Brain microvascular endothelial cell (primary cell): ENCODE data around the gene SLC24A3.

Experiments
- DNase-seq: peaks from one replicate; pipeline ENCODE4 v3.0.0-alpha.2; 2020
- H3K27ac ChIP-seq: fragments of 250-450 bp; sonication (Bioruptor Pico); 2 replicates; pipeline ENCODE4 v1.5.1; 2020; ENCODE audit warnings: mild to moderate bottlenecking, moderate library complexity
- H3K27me3 ChIP-seq: fragments of 250-450 bp; sonication (Bioruptor Pico); replicated peaks from 2 replicates; pipeline ENCODE4 v1.5.1; 2020; ENCODE audit warnings: mild to moderate bottlenecking
- H3K36me3 ChIP-seq: fragments of 250-450 bp; sonication (Bioruptor Pico); replicated peaks from 2 replicates; pipeline ENCODE4 v1.5.1; 2020; ENCODE audit warnings: mild to moderate bottlenecking
- H3K4me3 ChIP-seq: 2 replicates; pipeline ENCODE4 v1.5.1; 2011; ENCODE audit warnings: low read depth, mild to moderate bottlenecking, control low read depth, low read length, moderate library complexity
- in situ Hi-C: cut with HindIII; loops from 2 replicates; pipeline ENCODE4 v1.10.0; 2017; ENCODE audit warnings: low sequenced_read_pairs, low pct_ligation_motif_present
- TF ChIP-seq, protein P1 (sequence below): IDR thresholded peaks from 2 replicates; pipeline ENCODE4 v1.5.1; 2011; ENCODE audit warnings: low read depth, mild to moderate bottlenecking, moderate library complexity, low read length, control low read depth, inconsistent platforms; ENCODE audit errors: missing control alignments

SLC24A3 gene

DNA sequence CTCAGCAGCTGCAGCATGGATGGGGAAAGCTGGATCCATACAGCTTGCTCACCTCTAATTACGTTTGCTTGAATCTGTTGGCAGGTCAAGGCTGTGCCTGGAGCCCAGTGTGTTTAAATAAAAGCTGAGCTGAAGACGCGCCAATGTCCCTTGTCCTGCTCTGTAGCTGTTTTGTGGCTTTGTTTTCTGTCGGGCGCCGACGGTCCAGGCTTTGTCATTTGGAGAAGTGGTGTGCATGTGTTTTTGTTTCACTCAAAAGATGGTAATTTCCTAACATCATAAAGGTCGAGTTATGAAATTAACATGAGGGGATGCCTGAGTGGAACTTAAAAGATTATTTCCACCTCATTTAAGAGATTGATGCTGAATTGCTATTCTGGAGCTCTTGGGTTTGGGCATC lies 107.6 kb downstream of the SLC24A3 start:
- Histone ChIP-seq H3K27ac (no peak overlapping the region), H3K36me3 (no peaks in the 10 kb centered on the region), H3K4me3 (no peak overlapping the region), H3K27me3 (no peaks in the 10 kb centered on the region)
- in situ Hi-C loops, result no loop called here
- DNase-seq, result no peak
- TF ChIP-seq, protein P1, sequence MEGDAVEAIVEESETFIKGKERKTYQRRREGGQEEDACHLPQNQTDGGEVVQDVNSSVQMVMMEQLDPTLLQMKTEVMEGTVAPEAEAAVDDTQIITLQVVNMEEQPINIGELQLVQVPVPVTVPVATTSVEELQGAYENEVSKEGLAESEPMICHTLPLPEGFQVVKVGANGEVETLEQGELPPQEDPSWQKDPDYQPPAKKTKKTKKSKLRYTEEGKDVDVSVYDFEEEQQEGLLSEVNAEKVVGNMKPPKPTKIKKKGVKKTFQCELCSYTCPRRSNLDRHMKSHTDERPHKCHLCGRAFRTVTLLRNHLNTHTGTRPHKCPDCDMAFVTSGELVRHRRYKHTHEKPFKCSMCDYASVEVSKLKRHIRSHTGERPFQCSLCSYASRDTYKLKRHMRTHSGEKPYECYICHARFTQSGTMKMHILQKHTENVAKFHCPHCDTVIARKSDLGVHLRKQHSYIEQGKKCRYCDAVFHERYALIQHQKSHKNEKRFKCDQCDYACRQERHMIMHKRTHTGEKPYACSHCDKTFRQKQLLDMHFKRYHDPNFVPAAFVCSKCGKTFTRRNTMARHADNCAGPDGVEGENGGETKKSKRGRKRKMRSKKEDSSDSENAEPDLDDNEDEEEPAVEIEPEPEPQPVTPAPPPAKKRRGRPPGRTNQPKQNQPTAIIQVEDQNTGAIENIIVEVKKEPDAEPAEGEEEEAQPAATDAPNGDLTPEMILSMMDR, result no peak

DNA sequence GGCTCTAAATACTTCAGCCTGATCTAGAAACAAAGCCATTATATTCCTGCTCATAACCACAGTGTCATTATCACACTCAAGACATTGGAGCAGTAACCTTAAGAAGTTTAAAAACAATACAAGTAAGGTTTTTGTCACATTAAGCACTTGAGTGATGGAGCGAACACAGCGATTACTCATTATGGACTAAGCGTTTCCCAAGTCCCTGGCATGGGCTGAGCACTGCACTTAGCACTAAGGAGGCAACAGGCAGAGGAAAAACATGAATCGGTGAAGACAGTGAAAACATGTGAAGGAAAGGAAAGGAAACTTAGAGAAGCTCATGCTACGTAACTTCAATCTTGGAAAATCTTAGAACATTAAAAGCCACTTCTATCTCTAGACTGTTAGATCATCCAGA lies 108.7 kb downstream of the SLC24A3 start:
- no peak for DNase-seq
- no peak overlapping the region for H3K4me3 ChIP-seq
- TF ChIP-seq, protein P1, result no peak
- in situ Hi-C loops, result no loop called here
- H3K36me3 ChIP-seq, result no peaks in the 10 kb centered on the region
- H3K27me3 ChIP-seq, result no peaks in the 10 kb centered on the region
- H3K27ac ChIP-seq, result no peak overlapping the region

DNA sequence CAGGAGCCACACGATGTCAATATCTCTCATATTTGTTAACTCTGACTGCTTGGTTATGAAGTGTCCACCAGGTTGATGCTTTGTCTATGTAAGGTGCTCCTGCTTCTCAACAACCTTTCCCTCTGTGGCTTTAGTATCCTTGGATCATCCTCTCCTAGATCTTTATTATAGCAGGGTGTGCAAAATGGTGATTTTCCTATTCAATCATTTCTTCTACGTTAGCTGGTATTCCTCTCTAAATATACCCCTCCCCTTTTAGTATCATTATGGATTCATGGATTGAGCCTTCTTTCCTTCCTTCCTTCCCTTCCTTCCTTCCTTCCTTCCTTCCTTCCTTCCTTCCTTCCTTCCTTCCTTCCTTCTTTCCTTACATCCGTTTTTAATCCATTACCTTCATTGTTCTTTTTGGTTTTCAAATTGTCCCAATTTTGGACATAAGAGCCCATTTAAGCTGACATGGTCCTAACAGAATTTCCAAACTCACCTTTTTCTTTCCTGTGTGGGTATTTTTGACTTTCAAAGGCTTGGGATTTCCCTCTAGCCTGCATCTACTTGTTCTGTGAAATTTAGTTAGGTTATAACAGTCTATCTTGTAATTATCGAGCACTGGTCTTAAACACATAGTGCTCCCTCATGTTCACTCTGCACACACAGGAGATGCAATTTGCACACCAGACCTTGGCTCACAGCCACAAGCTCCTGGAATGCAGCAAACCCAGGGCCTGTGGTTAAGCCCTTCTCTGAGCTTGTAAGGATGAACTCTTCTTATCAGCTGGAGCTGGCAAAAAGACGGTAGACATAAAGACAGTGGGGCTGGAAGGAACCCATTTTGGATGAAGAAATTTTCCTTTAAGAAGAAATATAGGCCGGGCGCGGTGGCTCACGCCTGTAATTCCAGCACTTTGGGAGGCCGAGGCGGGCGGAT lies 109.9 kb downstream of the SLC24A3 start:
- Histone ChIP-seq H3K4me3 (no peak overlapping the region), H3K27me3 (no peaks in the 10 kb centered on the region), H3K36me3 (no peaks in the 10 kb centered on the region), H3K27ac (no peak overlapping the region)
- in situ Hi-C loops, result no loop called here
- DNase-seq, result no peak
- TF ChIP-seq, protein P1, result no peak

DNA sequence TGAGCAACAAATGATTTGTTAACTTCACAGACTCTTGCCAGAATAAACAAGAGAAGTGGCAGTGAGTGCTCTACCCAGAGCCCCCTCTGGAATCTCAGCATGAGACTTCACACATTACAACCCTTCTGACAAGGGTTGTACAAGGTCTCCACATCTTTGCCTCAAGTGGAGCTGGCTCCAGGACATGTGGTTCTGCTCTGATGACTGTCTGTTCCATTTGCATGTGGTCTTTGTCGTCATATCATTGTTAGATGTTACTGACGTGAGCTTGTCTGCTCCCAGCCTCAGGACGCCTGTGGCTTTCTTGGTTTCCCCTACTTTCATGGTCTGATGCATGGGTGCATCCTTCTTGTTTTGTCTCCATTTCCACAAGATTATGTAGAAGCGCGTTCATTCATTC lies 115.0 kb downstream of the SLC24A3 start:
- Histone ChIP-seq H3K27ac (no peak overlapping the region), H3K36me3 (no peaks in the 10 kb centered on the region), H3K27me3 (no peaks in the 10 kb centered on the region), H3K4me3 (no peak overlapping the region)
- in situ Hi-C loops, result no loop called here
- no peak for DNase-seq
- TF ChIP-seq, protein P1, result no peak

DNA sequence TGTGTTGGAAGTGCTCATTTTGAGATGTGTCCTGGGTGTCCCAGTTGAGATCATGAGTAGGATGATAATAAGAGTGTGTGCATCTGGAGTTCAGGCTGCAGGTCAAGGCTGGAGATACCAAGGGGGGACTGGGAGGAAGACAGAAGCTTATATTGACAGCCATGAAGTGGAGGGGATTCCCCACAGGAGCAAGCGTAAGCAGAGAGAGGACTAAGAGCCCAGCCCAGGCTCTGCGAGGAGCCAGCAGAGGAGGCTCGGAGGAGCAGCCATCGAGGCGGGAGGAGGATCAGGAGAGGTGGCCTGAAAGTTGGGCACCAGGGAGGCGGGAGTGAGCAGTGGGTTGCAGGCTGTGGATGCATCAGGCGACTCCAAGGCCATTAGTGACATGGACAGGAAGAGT lies 116.2 kb downstream of the SLC24A3 start:
- DNase-seq, result no peak
- TF ChIP-seq, protein P1, result no peak
- Histone ChIP-seq H3K36me3 (no peaks in the 10 kb centered on the region), H3K4me3 (no peak overlapping the region), H3K27me3 (no peaks in the 10 kb centered on the region), H3K27ac (no peak overlapping the region)
- in situ Hi-C loops, result no loop called here
